Right cardiac atrium (tissue), 5 donors: ENCODE data around the gene ARHGEF37. TPM values are rescaled to one million over a fixed set of nuclear protein-coding genes. Genes with fewer than 3 reads are reported as not detected.

Source experiments
- ATAC-seq, 2 donors: fragments of 200-7000 bp; cut with Tn5 transposase; one replicate each; pipeline versions ENCODE4 v1.8.0 to v1.9.1; 2020; ENCODE audit warnings: moderate library complexity in 2 of 2, mild to moderate bottlenecking in 1 of 2
- DNase-seq, 3 donors: peaks; one replicate each; pipeline ENCODE4 v3.0.0-alpha.2; 2020
- H3K27ac ChIP-seq: one replicate; pipeline ENCODE4 v1.5.1; 2013; ENCODE audit warnings: mild to moderate bottlenecking, low read length, control low read depth, moderate library complexity
- H3K27me3 ChIP-seq: one replicate; pipeline ENCODE4 v1.6.1; 2013; ENCODE audit not compliant: control insufficient read depth, insufficient read depth
- H3K4me1 ChIP-seq: one replicate; pipeline ENCODE4 v1.6.1; 2013; ENCODE audit warnings: low read length; ENCODE audit not compliant: control insufficient read depth, insufficient read depth
- H3K4me3 ChIP-seq: one replicate; pipeline ENCODE4 v1.5.1; 2013; ENCODE audit warnings: low read length, control low read depth
- H3K9me3 ChIP-seq: one replicate; pipeline ENCODE4 v1.6.1; 2013; ENCODE audit warnings: low read length; ENCODE audit not compliant: control insufficient read depth
- WGBS: extraction: QIAGEN DNeasy Blood & Tissue Kit; methylation state at CpG from one replicate; pipeline ENCODE4 v1.1.7; 2013; 5-methylcytosine and 5-hydroxymethylcytosine counted together
- intact Hi-C, 4 donors: fragments of 100-400 bp; cut with DNase I; formaldehyde crosslinking; loops; one replicate each; pipeline versions ENCODE4 v1.11.0 to v1.14.0; 2022 to 2023
- polyA plus RNA-seq: library from polyadenylated mRNA; stranded (reverse); fragments of 200-250 nt; gene quantifications from one replicate; pipeline ENCODE4 v1.2.3, GENCODE V29; 2013
- total RNA-seq, 4 donors: library from RNA; stranded (reverse); fragmentation: NEBNext Ultra II Directional; extraction: Animal tissue kit (Norgen Biotek cat#: 25700); gene quantifications; one replicate each; pipeline ENCODE4 v1.2.1, GENCODE V29; 2021
- donor health status: healthy with polysubstance abuse.
- donor health status: DM: no; HTN: yes; CAD: no.
- donor health status: DM: no; HTN: no; CAD: no.
- donor health status: DM: no; HTN: yes; CAD: no; lungs with severe emphysema.
- donor health status: DM: yes; HTN: yes; CAD: no.

The ARHGEF37 gene
- total and polyA plus RNA-seq, 5 donors: 10.4 to 25.7 (median 23.0) TPM

DNA sequence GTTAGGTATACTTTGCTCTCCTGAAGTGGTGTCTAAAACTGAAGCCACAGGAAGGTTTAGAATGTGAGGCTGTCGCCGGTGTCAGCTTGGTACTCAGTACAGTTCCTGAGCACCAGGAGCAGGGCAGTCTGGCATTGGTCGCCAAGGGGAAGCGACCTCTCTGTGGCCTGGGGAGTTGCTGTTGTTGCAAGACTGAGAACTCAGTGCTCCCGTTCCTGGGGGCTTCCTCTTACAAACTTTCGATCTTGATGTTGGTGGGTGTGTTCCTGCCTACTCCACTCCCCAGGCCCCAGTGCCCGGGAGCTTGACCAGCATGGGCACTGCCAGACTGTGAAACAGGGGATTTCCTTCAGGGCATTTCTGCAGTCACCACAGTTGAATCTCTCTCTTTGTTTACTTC lies 96.4 kb downstream of the ARHGEF37 start:
- WGBS: 71% methylated on average over 7 of the region's 7 CpGs
- Histone ChIP-seq H3K4me1 (peaks cover 17% of the 10 kb centered on the region), H3K27ac (peak overlapping the region; percentile 30), H3K4me3 (no peak overlapping the region), H3K9me3 (no peaks in the 10 kb centered on the region), H3K27me3 (no peaks in the 10 kb centered on the region)
- intact Hi-C loops: no loop called here
- peak in 1 of 2 donors; percentile 31 for ATAC-seq
- DNase-seq: peak in 2 of 3 donors; percentile 72 to 76

DNA sequence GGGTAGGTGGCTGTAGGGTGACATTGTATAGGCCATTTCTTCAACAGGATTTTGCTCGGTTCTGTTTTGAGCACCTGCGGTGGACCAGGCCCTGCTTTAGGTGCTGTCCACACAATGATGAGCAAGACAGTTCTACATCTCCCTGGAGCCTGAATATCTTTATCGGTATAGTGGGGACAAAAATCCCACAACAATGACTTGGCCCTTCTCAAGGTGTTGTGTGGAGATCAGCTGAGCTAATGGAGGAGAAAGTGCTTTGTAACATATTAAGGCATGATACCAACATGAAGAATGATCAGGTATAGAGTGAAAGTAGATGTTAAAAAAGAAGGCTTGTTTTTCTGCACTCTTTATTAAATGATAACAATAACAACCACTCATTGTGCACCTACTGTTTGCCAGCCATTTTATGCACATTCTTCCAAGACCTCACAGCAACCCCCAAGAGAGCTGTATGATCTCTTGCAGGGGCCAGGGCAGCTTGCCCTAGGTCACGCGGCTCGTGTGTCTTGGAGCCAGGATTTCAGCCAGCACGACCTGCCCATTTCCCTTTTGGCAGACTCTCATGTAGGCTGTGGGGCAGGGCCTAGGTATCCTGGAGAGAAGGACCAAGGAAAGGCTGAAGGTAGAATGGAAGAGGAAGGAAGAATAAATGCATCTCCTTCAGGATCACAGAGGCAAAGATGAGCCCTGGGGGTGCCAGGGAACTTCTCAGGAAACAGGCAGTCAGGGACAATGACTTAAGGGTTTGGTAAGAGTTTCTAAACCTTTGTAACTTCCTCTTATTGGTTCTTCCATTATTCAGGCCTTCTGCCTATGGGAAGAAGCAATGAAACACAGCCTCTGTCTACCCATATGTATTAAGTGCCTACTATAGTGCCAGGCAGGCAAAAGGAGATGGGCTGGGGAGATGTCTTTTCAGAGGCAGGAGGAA lies 98.8 kb downstream of the ARHGEF37 start:
- Histone ChIP-seq H3K4me1 (peaks cover 17% of the 10 kb centered on the region), H3K27me3 (no peaks in the 10 kb centered on the region), H3K9me3 (no peaks in the 10 kb centered on the region), H3K27ac (peak overlapping the region; percentile 93), H3K4me3 (no peak overlapping the region)
- ATAC-seq: peak; percentile 4 to 26
- intact Hi-C loops: no loop called here
- WGBS: 56% methylated on average over 7 of the region's 7 CpGs
- DNase-seq: peak in 1 of 3 donors; percentile 69

DNA sequence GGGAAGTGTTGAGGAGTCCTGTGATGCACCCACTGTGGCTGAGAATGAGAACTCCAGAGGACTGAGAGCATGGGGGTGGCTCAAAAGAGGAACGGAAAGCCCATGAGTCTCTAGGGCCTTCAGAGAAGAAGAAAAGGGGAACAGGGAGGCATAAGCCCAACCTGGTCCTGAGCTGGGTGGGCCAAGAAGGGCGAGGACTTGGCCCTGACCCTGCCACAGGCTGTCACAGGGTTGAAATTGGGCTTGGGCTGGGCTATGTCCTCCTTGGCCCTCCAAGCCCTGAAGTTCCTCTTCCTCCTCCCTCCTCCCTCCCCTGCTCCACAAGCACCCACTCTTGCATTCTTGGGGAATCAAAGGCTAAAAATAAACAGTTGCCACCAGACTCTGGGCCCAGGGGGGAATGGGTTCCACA lies 99.5 kb downstream of the ARHGEF37 start:
- WGBS: 68% methylated on average over 2 of the region's 2 CpGs
- ATAC-seq (peak; percentile 76 to 77), DNase-seq (peak; percentile 48 to 79 (median 79))
- H3K27ac ChIP-seq: peak overlapping the region; percentile 93
- intact Hi-C loops: no loop called here
- H3K27me3 ChIP-seq: no peaks in the 10 kb centered on the region
- H3K4me3 ChIP-seq: no peak overlapping the region
- H3K9me3 ChIP-seq: no peaks in the 10 kb centered on the region
- peaks cover 13% of the 10 kb centered on the region for H3K4me1 ChIP-seq

DNA sequence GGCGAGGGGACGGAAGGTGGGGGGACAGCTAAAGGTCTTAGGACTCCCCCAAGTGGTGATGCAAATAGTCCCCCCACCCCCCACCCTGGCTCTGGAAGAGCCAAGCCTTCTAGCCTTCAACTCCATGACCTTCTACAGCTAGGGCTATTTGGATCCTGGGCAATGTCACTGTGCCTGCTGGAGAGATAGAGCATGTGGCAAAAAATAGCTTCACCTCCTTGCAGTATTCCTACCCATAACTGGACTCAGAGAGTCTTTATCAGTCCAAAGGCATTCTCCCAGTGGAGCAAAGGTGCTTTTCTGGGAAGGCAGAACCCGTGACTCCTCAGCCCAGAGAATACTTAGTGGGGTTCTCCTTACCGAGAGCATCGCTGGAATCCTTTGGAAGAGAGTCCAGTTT lies 100.0 kb downstream of the ARHGEF37 start:
- 72% methylated on average over 5 of the region's 5 CpGs for WGBS
- intact Hi-C loops: no loop called here
- Histone ChIP-seq H3K9me3 (no peaks in the 10 kb centered on the region), H3K27me3 (no peaks in the 10 kb centered on the region), H3K4me1 (peaks cover 9% of the 10 kb centered on the region), H3K4me3 (no peak overlapping the region), H3K27ac (peak overlapping the region; percentile 93)
- peak; percentile 59 to 77 for ATAC-seq
- no peak for DNase-seq

DNA sequence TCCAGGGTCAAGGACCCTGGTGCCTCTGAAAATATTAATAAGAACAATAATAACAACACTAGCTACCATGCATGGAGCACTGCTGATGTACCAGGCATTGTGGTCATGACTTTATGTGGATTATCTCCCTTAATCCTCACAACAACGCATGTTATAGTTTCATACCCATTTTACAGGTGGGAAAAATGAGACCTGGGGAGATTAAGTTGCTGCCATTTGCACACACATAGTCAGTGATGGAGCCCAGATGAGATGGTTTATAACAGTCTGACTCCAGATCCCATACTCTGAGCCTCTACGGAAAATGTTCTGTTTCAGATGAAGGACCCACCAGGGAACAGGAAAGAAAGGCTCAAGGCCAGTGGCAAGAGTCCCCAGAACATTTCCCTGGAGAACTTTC lies 100.6 kb downstream of the ARHGEF37 start:
- no peaks in the 10 kb centered on the region for H3K9me3 ChIP-seq
- ATAC-seq (no peak), DNase-seq (no peak)
- H3K4me1 ChIP-seq: peaks cover 7% of the 10 kb centered on the region
- no peak overlapping the region for H3K4me3 ChIP-seq
- 98% methylated on average over 2 of the region's 2 CpGs for WGBS
- peak overlapping the region; percentile 93 for H3K27ac ChIP-seq
- intact Hi-C loops: no loop called here
- H3K27me3 ChIP-seq: no peaks in the 10 kb centered on the region

GRCh38 chr5:149682532-149683075 lies 101.3 kb downstream of the ARHGEF37 start:
- Histone ChIP-seq H3K4me3 (no peak overlapping the region), H3K9me3 (no peaks in the 10 kb centered on the region), H3K27me3 (no peaks in the 10 kb centered on the region), H3K4me1 (peaks cover 7% of the 10 kb centered on the region), H3K27ac (no peak overlapping the region)
- no peak for ATAC-seq
- DNase-seq: no peak
- 57% methylated on average over 9 of the region's 9 CpGs for WGBS
- intact Hi-C loops: no loop called here

- intact Hi-C loops: no loop called here
- Histone ChIP-seq H3K27me3 (no peaks in the 10 kb centered on the region), H3K27ac (no peak overlapping the region), H3K4me3 (no peak overlapping the region), H3K9me3 (no peaks in the 10 kb centered on the region), H3K4me1 (peaks cover 7% of the 10 kb centered on the region)
- DNase-seq (no peak), ATAC-seq (no peak)
- 88% methylated on average over 6 of the region's 6 CpGs for WGBS
Measured at GRCh38 chr5:149683964-149684363, 102.7 kb downstream of the ARHGEF37 start.

GRCh38 chr5:149684371-149684770 lies 103.1 kb downstream of the ARHGEF37 start:
- DNase-seq: no peak
- intact Hi-C loops: no loop called here
- Histone ChIP-seq H3K9me3 (no peaks in the 10 kb centered on the region), H3K27ac (no peak overlapping the region), H3K4me1 (peaks cover 7% of the 10 kb centered on the region), H3K27me3 (no peaks in the 10 kb centered on the region), H3K4me3 (no peak overlapping the region)
- WGBS: 55% methylated on average over 4 of the region's 4 CpGs
- ATAC-seq: no peak

Other genes starting within 250 kb of the ARHGEF37 start
- gene GRPEL2, start 236.0 kb upstream of the ARHGEF37 start, total RNA-seq: 10 to 100 TPM in 1 of 4 donors, 1 to 10 TPM in 3; 9.1 to 11.3 (median 9.4) TPM
- 4.8 TPM for gene GRPEL2, start 236.0 kb upstream of the ARHGEF37 start, polyA plus RNA-seq
- 1 to 10 TPM; 4.7 to 7.0 (median 6.2) TPM for gene PCYOX1L, start 223.5 kb upstream of the ARHGEF37 start, total RNA-seq
- gene PCYOX1L, start 223.5 kb upstream of the ARHGEF37 start, polyA plus RNA-seq: 3.7 TPM
- 1 to 10 TPM in 1 of 4 donors, under 1 TPM in 2, not detected in 1; 0.65 to 2.3 (median 0.94) TPM for gene IL17B, start 202.2 kb upstream of the ARHGEF37 start, total RNA-seq
- gene IL17B, start 202.2 kb upstream of the ARHGEF37 start, polyA plus RNA-seq: 1.4 TPM
- gene CSNK1A1, start 30.1 kb upstream of the ARHGEF37 start, total RNA-seq: 100 to 1,000 TPM; 197 to 433 (median 236) TPM
- 74.5 TPM for gene CSNK1A1, start 30.1 kb upstream of the ARHGEF37 start, polyA plus RNA-seq
- gene PPARGC1B, start 148.8 kb downstream of the ARHGEF37 start, total RNA-seq: 10 to 100 TPM; 11.9 to 17.5 (median 13.6) TPM
- gene PPARGC1B, start 148.8 kb downstream of the ARHGEF37 start, polyA plus RNA-seq: 4.5 TPM